Tibial artery (tissue), 4 donors: ENCODE data around the gene ZNF565.
A peak's percentile ranks its signal among the peaks of the same experiment; 100 is the strongest.

ENCODE experiments used
- DNase-seq, 2 donors: peaks; one replicate each; pipeline ENCODE4 v3.0.0-alpha.2; 2019
- H3K27ac ChIP-seq, 2 donors: fragments of 200-600 bp; sonication (generic) in 1 of 2; 1 replicate in 1 of 2; 2 replicates in 1 of 2; pipeline ENCODE4 v1.5.1; 2018 to 2019; ENCODE audit warnings: mild to moderate bottlenecking in 1 of 2
- H3K27me3 ChIP-seq, 2 donors: fragments of 200-600 bp; sonication (generic) in 1 of 2; one replicate each; pipeline versions ENCODE4 v1.5.1 to v1.6.0; 2016 to 2019
- H3K36me3 ChIP-seq, 3 donors: fragments of 200-600 bp; sonication (generic) in 2 of 3; one replicate each; pipeline ENCODE4 v1.5.1; 2016 to 2019; ENCODE audit warnings: mild to moderate bottlenecking in 2 of 3
- H3K4me1 ChIP-seq, 4 donors: fragments of 200-600 bp; sonication (generic) in 2 of 4; 1 replicate in 3 of 4; 2 replicates in 1 of 4; pipeline ENCODE4 v1.5.1; 2016 to 2019
- H3K4me3 ChIP-seq, 2 donors: fragments of 200-600 bp; sonication (generic) in 1 of 2; 1 replicate in 1 of 2; 2 replicates in 1 of 2; pipeline ENCODE4 v1.5.1; 2018 to 2019; ENCODE audit warnings: mild to moderate bottlenecking in 2 of 2
- H3K9me3 ChIP-seq, 3 donors: fragments of 200-600 bp; sonication (generic) in 1 of 3; one replicate each; pipeline ENCODE4 v1.5.1; 2016 to 2019
- CTCF ChIP-seq, 2 experiments: fragments of 200-600 bp in 1 of 2; fragments of 450-650 bp in 1 of 2; IDR thresholded peaks; one replicate each; pipeline ENCODE4 v1.5.1; 2017 to 2019; ENCODE audit warnings: antibody characterized with exemption in 2 of 2, mild to moderate bottlenecking in 1 of 2, moderate library complexity in 1 of 2
- intact Hi-C: fragments of 100-400 bp; cut with DNase I; formaldehyde crosslinking; loops from one replicate; pipeline ENCODE4 v1.15.0; 2023; ENCODE audit warnings: low total_unique reads

ZNF565 gene

GRCh38 chr19:36144624-36145023 is 69.8 kb downstream of the ZNF565 start:
- H3K4me3 ChIP-seq = no peak overlapping the region
- no peak for TF ChIP-seq CTCF (IDR thresholded peaks at IDR 0.05)
- H3K36me3 ChIP-seq = peaks cover 66 to 78% (median 67%) of the 10 kb centered on the region in 3 donors
- intact Hi-C loops = no loop called here
- no peaks in the 10 kb centered on the region for H3K27me3 ChIP-seq
- H3K9me3 ChIP-seq = no peaks in the 10 kb centered on the region
- DNase-seq = no peak
- peaks cover 0 to 10% (median 9%) of the 10 kb centered on the region in 4 donors for H3K4me1 ChIP-seq
- no peak overlapping the region for H3K27ac ChIP-seq

GRCh38 chr19:36142496-36142895 is 72.0 kb downstream of the ZNF565 start:
- no peak for DNase-seq
- no peak for TF ChIP-seq CTCF (IDR thresholded peaks at IDR 0.05)
- Histone ChIP-seq H3K9me3 (no peaks in the 10 kb centered on the region), H3K36me3 (peaks cover 48 to 57% (median 54%) of the 10 kb centered on the region in 3 donors), H3K4me1 (peaks cover 0 to 17% (median 13%) of the 10 kb centered on the region in 4 donors), H3K4me3 (no peak overlapping the region), H3K27me3 (no peaks in the 10 kb centered on the region), H3K27ac (peak overlapping the region; percentile 99 to 100)
- intact Hi-C loops = no loop called here

- intact Hi-C loops = no loop called here
- Histone ChIP-seq H3K9me3 (no peaks in the 10 kb centered on the region), H3K27ac (peak overlapping the region; percentile 99 to 100), H3K4me1 (peaks cover 0 to 22% (median 17%) of the 10 kb centered on the region in 4 donors), H3K36me3 (peaks cover 44 to 52% (median 49%) of the 10 kb centered on the region in 3 donors), H3K27me3 (no peaks in the 10 kb centered on the region), H3K4me3 (no peak overlapping the region)
- no peak for TF ChIP-seq CTCF (IDR thresholded peaks at IDR 0.05)
- DNase-seq = no peak
Observed at GRCh38 chr19:36142046-36142445, 72.4 kb downstream of the ZNF565 start.

GRCh38 chr19:36141039-36141927 is 73.2 kb downstream of the ZNF565 start:
- peak; percentile 87 to 94 for DNase-seq
- Histone ChIP-seq H3K4me3 (peak overlapping the region; percentile 94 to 95), H3K27me3 (no peaks in the 10 kb centered on the region), H3K36me3 (peaks cover 36 to 45% (median 42%) of the 10 kb centered on the region in 3 donors), H3K4me1 (peaks cover 0 to 30% (median 25%) of the 10 kb centered on the region in 4 donors), H3K9me3 (no peaks in the 10 kb centered on the region), H3K27ac (peak overlapping the region; percentile 99 to 100)
- TF ChIP-seq CTCF (IDR thresholded peaks at IDR 0.05) = no peak
- intact Hi-C loops = no loop called here

- H3K4me3 ChIP-seq = peak overlapping the region; percentile 94 to 95
- H3K27me3 ChIP-seq = no peaks in the 10 kb centered on the region
- H3K4me1 ChIP-seq = peaks cover 0 to 35% (median 30%) of the 10 kb centered on the region in 4 donors
- peaks cover 28 to 37% (median 34%) of the 10 kb centered on the region in 3 donors for H3K36me3 ChIP-seq
- intact Hi-C loops = no loop called here
- no peaks in the 10 kb centered on the region for H3K9me3 ChIP-seq
- no peak for TF ChIP-seq CTCF (IDR thresholded peaks at IDR 0.05)
- DNase-seq = peak; percentile 41 to 76
- peak overlapping the region; percentile 99 to 100 for H3K27ac ChIP-seq
Observed at GRCh38 chr19:36140304-36141038, 74.0 kb downstream of the ZNF565 start.
